Measurements from ENCODE around the gene TIE1.

TIE1 gene

DNA sequence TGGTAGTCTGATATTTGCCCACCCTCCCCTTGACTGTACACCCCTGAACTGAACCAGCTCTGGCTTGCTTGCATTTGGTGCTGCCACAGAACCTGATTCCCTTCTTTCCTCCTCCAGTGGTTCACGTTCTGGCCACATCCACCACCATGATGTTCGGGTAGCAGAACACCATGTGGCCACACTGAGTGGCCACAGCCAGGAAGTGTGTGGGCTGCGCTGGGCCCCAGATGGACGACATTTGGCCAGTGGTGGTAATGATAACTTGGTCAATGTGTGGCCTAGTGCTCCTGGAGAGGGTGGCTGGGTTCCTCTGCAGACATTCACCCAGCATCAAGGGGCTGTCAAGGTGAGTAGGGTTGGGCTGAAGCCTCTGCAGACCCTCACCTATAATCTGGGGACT lies 59.8 kb downstream of the TIE1 start:
- no peak for DNase-seq (ENCODE audit: low read depth)
- TF ChIP-seq, protein P1, sequence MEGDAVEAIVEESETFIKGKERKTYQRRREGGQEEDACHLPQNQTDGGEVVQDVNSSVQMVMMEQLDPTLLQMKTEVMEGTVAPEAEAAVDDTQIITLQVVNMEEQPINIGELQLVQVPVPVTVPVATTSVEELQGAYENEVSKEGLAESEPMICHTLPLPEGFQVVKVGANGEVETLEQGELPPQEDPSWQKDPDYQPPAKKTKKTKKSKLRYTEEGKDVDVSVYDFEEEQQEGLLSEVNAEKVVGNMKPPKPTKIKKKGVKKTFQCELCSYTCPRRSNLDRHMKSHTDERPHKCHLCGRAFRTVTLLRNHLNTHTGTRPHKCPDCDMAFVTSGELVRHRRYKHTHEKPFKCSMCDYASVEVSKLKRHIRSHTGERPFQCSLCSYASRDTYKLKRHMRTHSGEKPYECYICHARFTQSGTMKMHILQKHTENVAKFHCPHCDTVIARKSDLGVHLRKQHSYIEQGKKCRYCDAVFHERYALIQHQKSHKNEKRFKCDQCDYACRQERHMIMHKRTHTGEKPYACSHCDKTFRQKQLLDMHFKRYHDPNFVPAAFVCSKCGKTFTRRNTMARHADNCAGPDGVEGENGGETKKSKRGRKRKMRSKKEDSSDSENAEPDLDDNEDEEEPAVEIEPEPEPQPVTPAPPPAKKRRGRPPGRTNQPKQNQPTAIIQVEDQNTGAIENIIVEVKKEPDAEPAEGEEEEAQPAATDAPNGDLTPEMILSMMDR (conservative IDR thresholded peaks at IDR 0.05; ENCODE audit: low read length): no peak
- peak overlapping the region; percentile 68 for H3K4me3 ChIP-seq (ENCODE audit: low read length)

DNA sequence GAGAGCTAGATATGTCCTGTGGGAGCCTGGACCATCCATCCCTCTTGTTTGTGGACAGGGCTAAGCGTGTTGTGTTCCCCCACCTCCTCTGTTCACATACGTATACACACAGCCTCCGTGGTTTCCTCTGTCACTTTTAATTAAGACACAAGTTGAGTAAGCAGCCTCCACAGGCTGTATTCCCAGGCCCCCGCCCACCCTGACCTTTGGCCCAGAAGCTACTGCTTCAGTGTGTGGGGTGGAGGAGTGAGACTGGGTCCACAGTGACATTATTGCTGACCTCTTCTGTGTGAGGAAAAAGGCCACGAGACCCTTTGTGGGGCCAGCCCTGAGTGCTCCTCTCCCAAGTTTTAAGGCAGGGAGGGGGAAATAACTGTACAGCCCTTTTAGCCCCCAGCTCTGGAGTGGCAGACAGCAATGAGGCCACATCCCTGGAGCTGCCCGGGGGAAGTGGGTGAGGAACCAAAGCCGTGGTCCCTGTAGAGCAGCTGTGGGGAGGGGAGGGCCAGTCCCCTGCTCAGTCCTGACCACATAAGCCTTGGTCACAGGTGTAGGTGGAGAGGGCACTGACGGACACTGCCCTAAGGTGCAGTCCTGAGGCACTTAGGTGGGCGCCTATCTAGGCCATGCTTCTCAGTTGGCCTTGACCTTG lies 62.6 kb downstream of the TIE1 start:
- DNase-seq (ENCODE audit: low read depth): no peak
- TF ChIP-seq, protein P1 (conservative IDR thresholded peaks at IDR 0.05; ENCODE audit: low read length): no peak

DNA sequence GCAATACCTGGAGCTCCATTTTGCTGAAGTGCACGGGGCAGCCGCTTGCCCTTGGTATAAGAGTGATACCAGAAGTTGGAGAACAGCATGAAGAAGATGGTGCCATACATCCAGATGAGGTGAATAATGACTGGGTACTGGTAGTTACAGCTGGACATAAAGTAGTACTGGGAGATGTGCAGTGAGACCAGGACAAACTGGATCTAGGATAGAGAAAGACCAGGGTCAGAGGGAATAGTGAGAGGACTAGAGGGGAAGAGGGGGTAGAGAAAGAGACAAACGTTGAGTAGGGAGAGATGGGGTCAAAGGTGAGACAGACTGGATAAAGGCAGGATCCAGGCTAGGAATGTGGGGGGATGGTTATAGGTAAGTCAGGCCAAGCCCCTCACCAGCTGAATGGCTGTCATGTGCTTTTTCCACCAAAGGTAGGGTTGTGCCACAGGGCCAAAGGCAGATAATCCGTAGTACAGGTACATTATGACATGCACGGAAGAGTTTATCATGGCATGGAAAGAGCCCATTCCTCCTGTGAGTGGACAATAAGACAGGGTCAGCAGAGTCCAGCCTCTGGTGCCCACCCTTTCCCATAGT lies 63.2 kb downstream of the TIE1 start:
- H3K4me3 ChIP-seq (ENCODE audit: low read length): no peak overlapping the region
- no peak for DNase-seq (ENCODE audit: low read depth)
- TF ChIP-seq, protein P1 (conservative IDR thresholded peaks at IDR 0.05; ENCODE audit: low read length): no peak

More for the DNA sequence above, 62.6 kb downstream of the TIE1 start:
- H3K4me3 ChIP-seq (ENCODE audit: low read length): no peak overlapping the region

DNA sequence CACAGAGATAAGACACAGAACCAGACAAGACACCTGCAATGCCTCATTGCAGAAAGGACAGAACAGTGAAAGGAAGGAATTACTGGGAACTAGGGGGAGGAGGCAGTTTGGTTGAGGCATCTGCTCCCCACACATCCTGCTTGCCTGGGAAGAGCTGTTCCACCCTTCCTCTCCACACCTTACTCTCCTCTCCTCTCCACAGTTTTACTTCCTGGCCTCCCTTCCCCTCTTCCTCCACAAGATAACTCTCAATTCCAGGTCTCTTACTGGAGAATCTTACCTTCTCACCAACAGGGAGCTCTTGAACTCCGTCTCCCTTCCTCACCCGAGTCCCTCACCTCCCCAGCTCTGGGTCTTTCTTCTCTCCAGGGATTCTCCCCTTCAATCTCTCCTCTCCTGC lies 64.9 kb downstream of the TIE1 start:
- H3K4me3 ChIP-seq (ENCODE audit: low read length): no peak overlapping the region; the same call in 1 of the 2 replicates
- TF ChIP-seq, protein P1 (conservative IDR thresholded peaks at IDR 0.05; ENCODE audit: low read length): no peak
- DNase-seq (ENCODE audit: low read depth): no peak

DNA sequence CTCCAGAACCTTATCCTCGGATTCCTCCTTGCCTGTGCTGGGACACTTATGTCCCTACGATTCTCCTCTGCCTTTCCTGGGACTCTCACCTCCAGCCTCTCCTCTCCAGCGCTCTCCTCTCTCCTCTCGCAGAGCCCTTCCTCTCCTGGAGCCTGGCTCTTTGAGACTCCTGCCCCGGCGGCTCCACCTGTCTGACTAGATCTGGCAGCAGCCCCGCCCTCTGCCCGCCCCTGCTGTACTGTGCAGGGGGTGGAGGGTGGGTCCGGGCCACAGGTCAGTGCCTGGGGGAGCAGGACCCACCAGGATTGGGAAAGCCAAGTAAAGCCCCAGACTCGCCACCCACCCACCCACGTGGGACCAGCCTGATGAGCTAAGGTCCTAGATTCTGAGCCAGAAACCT lies 65.4 kb downstream of the TIE1 start:
- TF ChIP-seq, protein P1 (conservative IDR thresholded peaks at IDR 0.05; ENCODE audit: low read length): no peak
- H3K4me3 ChIP-seq (ENCODE audit: low read length): peak overlapping the region; percentile 92
- DNase-seq (ENCODE audit: low read depth): no peak

DNA sequence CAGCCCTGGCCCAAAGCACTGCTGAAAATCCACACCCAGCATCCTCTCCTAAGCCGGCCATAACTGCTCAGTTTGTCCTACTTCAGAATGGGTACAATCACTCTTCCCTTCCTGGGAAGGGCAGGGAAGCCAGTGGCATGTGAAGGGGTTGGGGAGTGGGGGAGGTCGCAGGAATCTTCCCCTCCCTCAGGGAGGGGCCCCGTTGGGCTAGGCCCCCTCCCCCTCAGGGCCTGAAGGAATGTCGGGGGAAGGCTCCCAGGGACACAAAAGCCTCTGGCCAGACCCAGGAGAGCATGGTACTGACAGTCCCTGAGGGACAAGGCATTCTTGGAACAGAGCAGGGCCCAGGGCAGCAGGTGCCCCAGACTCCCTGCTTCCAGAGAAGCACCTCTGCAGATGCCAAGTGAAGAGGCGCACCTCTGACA lies 65.8 kb downstream of the TIE1 start:
- TF ChIP-seq, protein P1 (conservative IDR thresholded peaks at IDR 0.05; ENCODE audit: low read length): no peak
- DNase-seq (ENCODE audit: low read depth): no peak
- H3K4me3 ChIP-seq (ENCODE audit: low read length): peak overlapping the region; percentile 92

All from AG10803 (cell line).